ENCODE results near the gene CRABP2. TPM values are rescaled to one million over a fixed set of nuclear protein-coding genes. Genes with fewer than 3 reads are reported as not detected.
A peak's percentile ranks its signal among the peaks of the same experiment; 100 is the strongest.

CRABP2 gene
- total RNA-seq, 1 experiment from 2014 or later: 1,115 TPM

- Histone ChIP-seq H3K4me1 (ENCODE audit: control insufficient read depth, insufficient read depth, low read length) (peaks cover 76% of the 10 kb centered on the region), H3K36me3 (ENCODE audit: control insufficient read depth, insufficient read depth, low read length) (no peaks in the 10 kb centered on the region), H3K27ac (ENCODE audit: low read length) (peak overlapping the region; percentile 95), H3K4me3 (ENCODE audit: low read depth in 2 of 2, low read length in 2 of 2) (peak overlapping the region in 1 of 2 experiments; percentile 5; a peak in 1 of 4 replicates), H3K27me3 (ENCODE audit: control insufficient read depth, insufficient read depth, low read length) (no peaks in the 10 kb centered on the region), H3K9me3 (ENCODE audit: control insufficient read depth, insufficient read depth, low read depth, low read length) (no peaks in the 10 kb centered on the region)
- in situ Hi-C loops (cut with HindIII; ENCODE audit: low pct_unique_long_range_greater_than_20kb, low sequenced_read_pairs): no loop called here
- TF ChIP-seq CTCF (IDR thresholded peaks at IDR 0.05) (no peak), REST (IDR thresholded peaks at IDR 0.05; ENCODE audit: insufficient read depth in 1 of 2, low read depth in 2 of 2, low read length in 1 of 2) (no peak), POLR2AphosphoS5 (IDR thresholded peaks at IDR 0.05; ENCODE audit: low read depth, low read length) (0 out of 2 replicates have a peak, but pooled peaks have one; percentile 8), SIN3A (IDR thresholded peaks at IDR 0.05; ENCODE audit: borderline replicate concordance, insufficient read depth, low read depth, low read length) (no peak), TCF7L2 (IDR thresholded peaks at IDR 0.05; ENCODE audit: low read depth, low read length) (peak; percentile 56)
- no peak for DNase-seq (ENCODE audit: low read depth, low spot score)
- no TSS peak for BruUV-seq (replicated peaks)
- no peak for ATAC-seq
- intact Hi-C loops (cut with micrococcal nuclease; ENCODE audit: unreplicated experiment): loop anchor here (10.0 kb wide), 1 partner anchor 172 kb away; the partner anchor contains the start of gene NTRK1
- ChIA-PET CTCF (interaction anchor here (0.7 to 5.7 kb wide), 4 partner anchors 25 to 73 kb away, joined by 3 to 118 read pairs (median 13); no protein-coding TSS in a partner anchor), POLR2A (interaction anchor here (1.6 kb wide), 1 partner anchor 13 kb away, joined by 6 read pairs; the partner anchor contains the start of gene CRABP2)
Measured at GRCh38 chr1:156692925-156693847, 12.2 kb downstream of the CRABP2 start.

GRCh38 chr1:156692441-156692924 is 12.9 kb downstream of the CRABP2 start:
- Histone ChIP-seq H3K27me3 (ENCODE audit: control insufficient read depth, insufficient read depth, low read length) (no peaks in the 10 kb centered on the region), H3K9me3 (ENCODE audit: control insufficient read depth, insufficient read depth, low read depth, low read length) (no peaks in the 10 kb centered on the region), H3K4me1 (ENCODE audit: control insufficient read depth, insufficient read depth, low read length) (peaks cover 69% of the 10 kb centered on the region), H3K36me3 (ENCODE audit: control insufficient read depth, insufficient read depth, low read length) (no peaks in the 10 kb centered on the region), H3K4me3 (ENCODE audit: low read depth in 2 of 2, low read length in 2 of 2) (peak overlapping the region in 1 of 2 experiments; percentile 14; a peak in 2 of 4 replicates), H3K27ac (ENCODE audit: low read length) (peak overlapping the region; percentile 95)
- ChIA-PET POLR2A (interaction anchor here (0.5 to 1.6 kb wide), 2 partner anchors 14 to 63 kb away, joined by 6 read pairs; partner anchors contain the start of gene CRABP2), CTCF (interaction anchor here (0.8 to 5.7 kb wide), 4 partner anchors 14 to 34 kb away, joined by 3 to 118 read pairs (median 52); partner anchors contain the start of genes CRABP2 and NES)
- no peak for TF ChIP-seq TCF7L2 (IDR thresholded peaks at IDR 0.05; ENCODE audit: low read depth, low read length)
- TF ChIP-seq POLR2AphosphoS5 (IDR thresholded peaks at IDR 0.05; ENCODE audit: low read depth, low read length): peak; percentile 34; the same call in 1 of the 2 replicates
- no peak for DNase-seq (ENCODE audit: low read depth, low spot score)
- no peak for ATAC-seq
- in situ Hi-C loops (cut with HindIII; ENCODE audit: low pct_unique_long_range_greater_than_20kb, low sequenced_read_pairs): no loop called here
- no TSS peak for BruUV-seq (replicated peaks)
- intact Hi-C loops (cut with micrococcal nuclease; ENCODE audit: unreplicated experiment): loop anchor here (10.0 kb wide), 1 partner anchor 172 kb away; the partner anchor contains the start of gene NTRK1

Data from Panc1 (cell line).